GM12865 (cell line): ENCODE data around the gene SCAPER.
"Not testable (repeated sequence)": the region's sequence is repeated elsewhere in the genome, so short reads cannot be mapped to it uniquely, and the experiment has no call there.

Experiments
- DNase-seq: peaks from one replicate; pipeline ENCODE4 v3.0.0; 2010; ENCODE audit warnings: low read depth
- H3K4me3 ChIP-seq: 2 replicates; pipeline ENCODE4 v1.5.1; 2011; ENCODE audit warnings: mild to moderate bottlenecking, low read depth, low read length, control low read depth
- TF ChIP-seq, protein P1 (sequence below): IDR thresholded peaks from 2 replicates; pipeline ENCODE4 v1.5.1; 2011; ENCODE audit warnings: low read length, control low read depth, low read depth, inconsistent platforms; ENCODE audit not compliant: insufficient read depth; ENCODE audit errors: missing control alignments

Gene SCAPER

DNA sequence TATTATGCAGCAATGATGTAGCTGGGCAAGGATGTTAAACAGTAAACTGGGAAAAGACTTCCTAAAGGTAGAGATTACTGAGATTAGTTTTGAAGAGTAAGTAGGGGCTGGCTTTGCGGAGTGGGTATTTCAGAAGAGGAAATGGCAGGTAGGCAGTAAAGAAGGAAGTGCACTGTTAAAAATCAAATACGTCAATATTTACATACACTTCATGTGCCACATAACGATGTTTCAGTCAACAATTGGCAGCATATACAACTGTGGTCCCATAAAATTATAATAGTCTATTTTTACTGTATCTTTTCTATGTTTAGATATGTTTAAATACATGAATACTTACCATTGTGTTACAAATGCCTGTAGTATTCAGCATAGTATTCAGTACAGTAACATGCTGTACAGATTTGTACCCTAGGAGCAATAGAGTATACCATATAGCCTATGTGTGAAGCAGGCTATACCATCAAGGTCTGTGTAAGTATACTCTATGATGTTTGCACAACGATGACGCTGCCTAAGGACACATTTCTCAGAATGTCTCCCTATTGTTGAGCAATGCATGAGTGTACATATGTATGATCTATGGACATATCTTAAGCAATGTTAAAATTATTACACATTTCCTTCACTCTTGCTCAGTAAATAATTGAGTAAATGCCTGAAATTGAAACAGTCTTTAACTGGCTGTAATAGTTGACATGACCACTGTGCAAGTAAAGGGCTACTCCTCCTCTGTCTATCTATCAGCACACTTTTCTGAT lies 371.9 kb downstream of the SCAPER start:
- DNase-seq, result no peak
- no peak overlapping the region for H3K4me3 ChIP-seq
- TF ChIP-seq, protein P1, sequence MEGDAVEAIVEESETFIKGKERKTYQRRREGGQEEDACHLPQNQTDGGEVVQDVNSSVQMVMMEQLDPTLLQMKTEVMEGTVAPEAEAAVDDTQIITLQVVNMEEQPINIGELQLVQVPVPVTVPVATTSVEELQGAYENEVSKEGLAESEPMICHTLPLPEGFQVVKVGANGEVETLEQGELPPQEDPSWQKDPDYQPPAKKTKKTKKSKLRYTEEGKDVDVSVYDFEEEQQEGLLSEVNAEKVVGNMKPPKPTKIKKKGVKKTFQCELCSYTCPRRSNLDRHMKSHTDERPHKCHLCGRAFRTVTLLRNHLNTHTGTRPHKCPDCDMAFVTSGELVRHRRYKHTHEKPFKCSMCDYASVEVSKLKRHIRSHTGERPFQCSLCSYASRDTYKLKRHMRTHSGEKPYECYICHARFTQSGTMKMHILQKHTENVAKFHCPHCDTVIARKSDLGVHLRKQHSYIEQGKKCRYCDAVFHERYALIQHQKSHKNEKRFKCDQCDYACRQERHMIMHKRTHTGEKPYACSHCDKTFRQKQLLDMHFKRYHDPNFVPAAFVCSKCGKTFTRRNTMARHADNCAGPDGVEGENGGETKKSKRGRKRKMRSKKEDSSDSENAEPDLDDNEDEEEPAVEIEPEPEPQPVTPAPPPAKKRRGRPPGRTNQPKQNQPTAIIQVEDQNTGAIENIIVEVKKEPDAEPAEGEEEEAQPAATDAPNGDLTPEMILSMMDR, result no peak

DNA sequence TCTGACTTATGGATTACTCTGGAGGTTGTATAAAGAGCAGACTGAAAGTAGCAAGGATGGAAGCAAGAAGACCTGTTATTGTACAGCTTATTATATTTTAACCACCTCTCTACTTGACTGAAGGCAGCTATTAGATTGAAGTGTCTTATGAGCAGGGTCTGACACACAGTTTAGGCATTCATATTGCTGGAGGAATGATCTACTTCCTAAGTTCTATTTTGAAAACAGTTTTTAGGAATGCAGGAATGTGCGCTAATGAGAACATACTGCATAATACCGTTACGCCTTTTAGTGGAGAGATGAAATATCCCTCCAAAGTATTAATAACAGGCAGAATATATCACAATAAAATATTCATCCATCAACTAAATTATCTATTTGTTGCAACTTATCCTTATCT lies 375.2 kb downstream of the SCAPER start:
- TF ChIP-seq, protein P1, result no peak
- H3K4me3 ChIP-seq, result no peak overlapping the region
- no peak for DNase-seq

DNA sequence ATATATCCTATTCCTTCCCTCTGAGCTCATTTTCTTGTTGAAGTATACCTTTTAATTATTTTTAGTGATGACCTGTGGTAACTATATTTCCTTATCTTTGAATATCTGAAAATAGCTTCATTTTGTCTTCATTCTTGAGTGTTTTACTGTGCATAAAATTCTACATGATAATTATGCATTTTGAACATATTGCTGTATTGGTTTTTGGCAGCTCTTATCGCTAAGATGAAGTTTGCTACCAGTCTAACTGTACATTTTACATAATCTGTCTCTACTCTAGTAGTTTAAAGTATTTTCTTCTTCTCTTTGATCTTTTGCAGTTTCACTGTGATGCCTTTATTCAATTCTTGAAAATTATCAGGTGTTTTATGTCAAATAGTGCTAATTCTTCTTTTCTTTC lies 379.0 kb downstream of the SCAPER start:
- TF ChIP-seq, protein P1, result no peak
- H3K4me3 ChIP-seq, result no peak overlapping the region

DNA sequence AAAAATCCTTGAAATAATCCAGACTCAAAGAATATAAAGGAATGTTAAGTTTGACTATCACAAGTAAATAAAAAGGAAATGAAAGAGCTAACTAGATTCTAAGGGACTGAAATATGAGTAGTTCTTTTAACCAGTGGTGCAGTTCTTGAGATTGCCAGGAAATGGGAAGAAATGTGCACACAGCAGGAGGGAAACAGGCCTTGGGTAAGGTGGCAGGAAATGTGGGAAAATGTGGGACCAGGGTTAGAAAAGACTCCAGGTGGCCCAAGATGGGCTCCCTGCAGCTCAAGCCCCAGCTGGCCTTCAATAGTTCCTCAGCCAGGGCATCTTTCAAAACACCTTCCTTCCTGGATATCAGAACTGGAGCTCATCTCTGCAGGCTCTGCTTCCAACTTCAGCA lies 387.2 kb downstream of the SCAPER start:
- TF ChIP-seq, protein P1, result no peak
- no peak overlapping the region for H3K4me3 ChIP-seq
- DNase-seq, result no peak

More for the DNA sequence above, 379.0 kb downstream of the SCAPER start:
- DNase-seq, result no peak

DNA sequence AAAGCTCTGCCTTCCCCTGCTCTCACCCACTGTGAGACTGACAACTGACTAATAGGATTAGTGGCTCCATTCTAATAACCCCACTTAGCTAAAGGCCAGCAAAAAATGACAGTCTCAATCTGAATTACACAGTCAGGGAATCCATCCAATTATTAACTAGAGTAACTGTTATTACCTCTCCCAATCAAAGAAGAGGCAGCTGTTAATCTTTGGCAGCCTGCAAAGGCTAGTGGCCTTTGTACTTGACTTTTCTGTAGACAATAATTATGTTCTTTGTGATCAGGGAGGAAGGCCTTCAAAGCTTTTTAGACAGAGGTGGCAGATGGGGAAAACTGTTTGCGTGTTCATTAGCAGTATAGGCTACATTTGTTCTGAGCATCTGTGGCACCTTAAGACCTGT lies 390.9 kb downstream of the SCAPER start:
- TF ChIP-seq, protein P1, result no peak
- no peak overlapping the region for H3K4me3 ChIP-seq
- DNase-seq, result no peak

DNA sequence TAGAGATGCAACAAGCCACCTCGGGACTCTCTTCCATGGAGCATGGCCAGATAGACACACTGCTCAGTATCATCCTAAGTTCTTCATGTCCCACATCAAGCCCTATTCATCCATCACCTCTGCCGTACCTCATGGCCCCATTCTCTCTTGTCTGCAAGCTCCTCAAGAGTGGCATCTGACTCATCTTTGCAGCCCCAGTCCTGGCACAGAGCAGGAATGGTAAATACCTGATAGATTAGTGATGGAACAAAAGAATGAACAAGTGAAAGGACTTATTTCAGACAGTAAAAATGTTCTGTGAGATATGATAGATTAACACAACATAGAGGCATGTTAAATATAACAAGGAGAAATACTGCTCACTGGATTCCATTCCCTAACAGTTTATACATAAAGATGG lies 392.2 kb downstream of the SCAPER start:
- TF ChIP-seq, protein P1, result no peak
- no peak overlapping the region for H3K4me3 ChIP-seq
- DNase-seq, result no peak

DNA sequence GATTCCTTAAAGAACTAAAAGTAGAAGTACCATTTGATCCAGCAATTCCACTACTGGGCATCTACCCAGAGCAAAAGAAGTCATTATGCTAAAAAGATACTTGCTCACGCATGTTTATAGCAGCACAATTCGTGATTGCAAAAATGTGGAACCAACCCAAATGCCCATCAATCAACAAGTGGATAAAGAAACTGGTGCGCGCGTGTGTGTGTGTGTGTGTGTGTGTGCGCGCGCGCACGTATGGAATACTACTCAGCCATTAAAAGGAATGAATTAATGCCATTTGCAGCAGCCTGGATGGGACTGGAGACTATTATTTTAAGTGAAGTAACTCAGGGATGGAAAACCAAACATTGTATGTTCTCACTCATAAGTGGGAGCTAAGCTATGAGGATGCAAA lies 394.5 kb downstream of the SCAPER start:
- not testable (repeated sequence) for DNase-seq, H3K4me3 ChIP-seq
